CD4-positive, alpha-beta memory T cell (primary cell): Measurements from ENCODE around the gene CEBPB. TPM values are rescaled to one million over a fixed set of nuclear protein-coding genes. Genes with fewer than 3 reads are reported as not detected.

Experiments used
- CTCF ChIA-PET: fragments of 350-600 bp; sonication (Branson Sonifier 250); formaldehyde crosslinking; loops from one replicate; lab custom pipeline; 2021; ENCODE audit warnings: inconsistent platforms; ENCODE audit not compliant: partially characterized antibody; lab: Charles Lee
- POLR2A ChIA-PET: fragments of 350-600 bp; sonication (Branson Sonifier 250); formaldehyde crosslinking; loops from one replicate; lab custom pipeline; 2021; ENCODE audit not compliant: partially characterized antibody; lab: Charles Lee
- DNase-seq, 5 donors: peaks; one replicate each; pipeline versions ENCODE4 v3.0.0 to v3.0.0-alpha.2; 2020 to 2022; ENCODE audit warnings: mixed read lengths in 1 of 5
- H3K27ac ChIP-seq: one replicate; pipeline ENCODE4 v1.7.0; 2013; ENCODE audit warnings: low read depth, low read length
- H3K27me3 ChIP-seq: 2 replicates; pipeline ENCODE4 v1.7.0; 2013; ENCODE audit warnings: mild to moderate bottlenecking, low read length, moderate library complexity; ENCODE audit not compliant: insufficient read depth
- H3K36me3 ChIP-seq: 2 replicates; pipeline ENCODE4 v1.7.0; 2013; ENCODE audit warnings: mild to moderate bottlenecking, low read length, moderate library complexity; ENCODE audit not compliant: insufficient read depth
- H3K4me1 ChIP-seq: 2 replicates; pipeline ENCODE4 v1.7.0; 2013; ENCODE audit warnings: mild to moderate bottlenecking, low read length, moderate library complexity; ENCODE audit not compliant: insufficient read depth
- H3K4me3 ChIP-seq, 2 donors: one replicate each; pipeline ENCODE4 v1.7.0; 2013; ENCODE audit warnings: low read length in 2 of 2, mild to moderate bottlenecking in 1 of 2
- H3K9me3 ChIP-seq, 2 donors: one replicate each; pipeline ENCODE4 v1.7.0; 2013; ENCODE audit warnings: low read length in 2 of 2, control low read depth in 1 of 2; ENCODE audit not compliant: control insufficient read depth in 1 of 2
- H3K27ac Mint-ChIP-seq, 7 donors: one replicate each; pipeline ENCODE4 v1.8.0; 2020 to 2021; ENCODE audit warnings: mixed read lengths in 7 of 7, mild to moderate bottlenecking in 6 of 7, inconsistent platforms in 3 of 7, moderate library complexity in 3 of 7
- H3K27me3 Mint-ChIP-seq, 2 donors: one replicate each; pipeline ENCODE4 v1.8.0; 2020 to 2021; ENCODE audit warnings: mixed read lengths in 2 of 2
- H3K36me3 Mint-ChIP-seq, 2 donors: one replicate each; pipeline ENCODE4 v1.8.0; 2020 to 2021; ENCODE audit warnings: mixed read lengths in 2 of 2, inconsistent platforms in 1 of 2, mild to moderate bottlenecking in 1 of 2
- H3K4me1 Mint-ChIP-seq, 4 donors: one replicate each; pipeline ENCODE4 v1.8.0; 2020 to 2021; ENCODE audit warnings: mixed read lengths in 4 of 4, mild to moderate bottlenecking in 1 of 4
- H3K4me3 Mint-ChIP-seq, 8 donors: one replicate each; pipeline ENCODE4 v1.8.0; 2020 to 2021; ENCODE audit warnings: mixed read lengths in 8 of 8, mild to moderate bottlenecking in 7 of 8, moderate library complexity in 6 of 8, inconsistent platforms in 3 of 8
- H3K9me3 Mint-ChIP-seq, 8 donors: one replicate each; pipeline ENCODE4 v1.8.0; 2020 to 2021; ENCODE audit warnings: mixed read lengths in 8 of 8, mild to moderate bottlenecking in 5 of 8, inconsistent platforms in 3 of 8, moderate library complexity in 1 of 8
- intact Hi-C: fragments of 100-400 bp; cut with micrococcal nuclease; formaldehyde crosslinking; loops from one replicate; pipeline ENCODE4 v1.15.1; 2023
- polyA plus RNA-seq, 2 donors: library from polyadenylated mRNA; unstranded; fragments of 300-500 nt; fragmentation: Illumina TruSeq; gene quantifications; one replicate each; pipeline ENCODE4 v1.2.3, GENCODE V29; 2021
- total RNA-seq, 2 experiments: library from RNA; stranded (reverse); gene quantifications; one replicate each; pipeline ENCODE4 v1.2.3, GENCODE V29; 2021

The CEBPB gene
- total and polyA plus RNA-seq, 4 experiments from 2014 or later, result 12.8 to 34.3 (median 28.1) TPM

DNA sequence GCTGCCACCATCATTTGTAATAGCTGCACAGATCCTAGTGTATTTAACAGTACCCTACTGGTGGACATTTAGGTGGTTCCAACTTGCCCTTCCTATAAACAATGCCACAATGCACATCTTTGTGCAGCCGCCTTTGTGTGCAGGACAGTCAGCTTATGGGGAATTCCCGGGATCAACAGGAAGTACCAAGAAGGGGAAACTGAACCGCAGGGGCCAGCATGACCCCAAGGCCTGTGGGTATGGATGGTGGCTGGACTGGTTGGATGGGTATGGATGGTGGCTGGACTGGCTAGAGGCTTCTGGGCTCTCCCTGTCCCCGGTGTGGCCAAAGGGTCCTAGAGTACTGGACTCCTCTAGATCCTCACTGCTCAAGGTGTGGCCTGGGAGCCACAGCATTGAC is 46.7 kb downstream of the CEBPB start:
- Histone ChIP-seq H3K27ac (no peak overlapping the region), H3K4me3 (no peak overlapping the region), H3K4me1 (no peaks in the 10 kb centered on the region), H3K36me3 (no peaks in the 10 kb centered on the region), H3K27me3 (no peaks in the 10 kb centered on the region), H3K9me3 (no peaks in the 10 kb centered on the region)
- intact Hi-C loops, result no loop called here
- Mint-ChIP-seq H3K4me1 (peaks cover 0 to 3% (median 0%) of the 10 kb centered on the region in 4 donors), H3K4me3 (no peak overlapping the region), H3K27ac (no peak overlapping the region), H3K9me3 (no peaks in the 10 kb centered on the region), H3K27me3 (peaks cover 3 to 4% of the 10 kb centered on the region in 2 donors), H3K36me3 (no peaks in the 10 kb centered on the region)
- ChIA-PET POLR2A (no interaction called here), CTCF (no interaction called here)
- no peak for DNase-seq

- intact Hi-C loops, result no loop called here
- Histone ChIP-seq H3K4me1 (no peaks in the 10 kb centered on the region), H3K27me3 (no peaks in the 10 kb centered on the region), H3K9me3 (no peaks in the 10 kb centered on the region), H3K27ac (no peak overlapping the region), H3K4me3 (no peak overlapping the region), H3K36me3 (no peaks in the 10 kb centered on the region)
- no peak for DNase-seq
- no peak overlapping the region for H3K27ac Mint-ChIP-seq
- no peaks in the 10 kb centered on the region for H3K36me3 Mint-ChIP-seq
- peaks cover 0 to 3% (median 0%) of the 10 kb centered on the region in 4 donors for H3K4me1 Mint-ChIP-seq
- H3K4me3 Mint-ChIP-seq, result no peak overlapping the region
- H3K9me3 Mint-ChIP-seq, result no peaks in the 10 kb centered on the region
- peaks cover 3 to 4% of the 10 kb centered on the region in 2 donors for H3K27me3 Mint-ChIP-seq
- ChIA-PET CTCF (no interaction called here), POLR2A (no interaction called here)
These were observed 47.6 kb downstream of the CEBPB start for GRCh38 chr20:50238081-50238800.

DNA sequence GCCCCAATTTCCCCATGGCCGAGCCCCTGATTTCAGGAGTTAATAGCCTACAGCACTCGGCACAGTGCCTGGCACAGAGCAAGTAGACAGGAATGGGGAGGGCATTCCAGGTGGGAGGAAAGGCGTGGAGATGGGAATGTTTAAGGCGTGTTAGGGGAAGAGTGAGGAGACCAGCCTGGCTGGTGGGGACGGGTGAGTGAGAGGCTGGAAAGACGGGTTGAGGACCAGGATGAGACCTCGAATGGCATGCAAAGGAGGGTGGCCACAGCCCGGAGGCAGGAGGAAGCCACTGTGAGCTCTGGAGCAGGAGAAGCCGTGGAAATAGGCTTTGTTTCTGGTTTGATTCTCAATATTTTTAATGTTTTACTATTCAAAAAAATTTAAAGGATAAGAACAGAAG is 49.5 kb downstream of the CEBPB start:
- H3K4me1 ChIP-seq, result no peaks in the 10 kb centered on the region
- Mint-ChIP-seq H3K9me3 (no peaks in the 10 kb centered on the region), H3K36me3 (no peaks in the 10 kb centered on the region), H3K27me3 (peaks cover 3 to 4% of the 10 kb centered on the region in 2 donors), H3K4me3 (no peak overlapping the region), H3K4me1 (peaks cover 0 to 3% (median 0%) of the 10 kb centered on the region in 4 donors), H3K27ac (no peak overlapping the region)
- no peak for DNase-seq
- no peaks in the 10 kb centered on the region for H3K36me3 ChIP-seq
- no peaks in the 10 kb centered on the region for H3K27me3 ChIP-seq
- no peaks in the 10 kb centered on the region for H3K9me3 ChIP-seq
- intact Hi-C loops, result no loop called here
- H3K27ac ChIP-seq, result no peak overlapping the region
- CTCF ChIA-PET, result no interaction called here
- no peak overlapping the region for H3K4me3 ChIP-seq
- POLR2A ChIA-PET, result no interaction called here

DNA sequence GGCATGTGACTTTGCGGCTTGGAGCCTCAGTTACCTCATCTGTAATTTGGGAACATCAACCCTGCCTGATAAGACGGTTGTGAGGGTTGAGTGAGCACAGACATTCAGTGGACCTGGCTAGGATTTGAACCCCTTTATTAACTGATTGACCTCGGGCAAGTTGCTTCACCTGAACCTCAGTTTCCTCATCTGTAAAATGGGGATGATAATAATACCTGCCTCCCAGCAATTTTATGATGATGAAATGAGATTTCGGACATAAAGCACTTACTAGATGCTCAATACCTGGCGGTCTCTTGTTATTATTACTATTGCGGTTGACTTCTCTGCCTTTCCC is 51.5 kb downstream of the CEBPB start:
- no peak overlapping the region for H3K4me3 Mint-ChIP-seq
- DNase-seq, result no peak
- Histone ChIP-seq H3K9me3 (no peaks in the 10 kb centered on the region), H3K27me3 (no peaks in the 10 kb centered on the region), H3K4me1 (no peaks in the 10 kb centered on the region), H3K36me3 (no peaks in the 10 kb centered on the region), H3K4me3 (no peak overlapping the region), H3K27ac (no peak overlapping the region)
- no peaks in the 10 kb centered on the region for H3K9me3 Mint-ChIP-seq
- intact Hi-C loops, result no loop called here
- H3K36me3 Mint-ChIP-seq, result no peaks in the 10 kb centered on the region
- POLR2A ChIA-PET, result no interaction called here
- no peak overlapping the region for H3K27ac Mint-ChIP-seq
- H3K4me1 Mint-ChIP-seq, result peaks cover 0 to 3% (median 0%) of the 10 kb centered on the region in 4 donors
- CTCF ChIA-PET, result no interaction called here
- peaks cover 3 to 4% of the 10 kb centered on the region in 2 donors for H3K27me3 Mint-ChIP-seq

Other genes starting within 250 kb of the CEBPB start
- gene SNAI1, start 207.8 kb upstream of the CEBPB start, total RNA-seq, result under 1 TPM; 0.19 to 0.44 TPM
- gene SNAI1, start 207.8 kb upstream of the CEBPB start, polyA plus RNA-seq, result under 1 TPM; 0.17 to 0.60 TPM
- 100 to 1,000 TPM; 131 to 133 TPM for gene UBE2V1, start 77.7 kb upstream of the CEBPB start, total RNA-seq
- 100 to 1,000 TPM; 151 to 176 TPM for gene UBE2V1, start 77.7 kb upstream of the CEBPB start, polyA plus RNA-seq
- 10 to 100 TPM; 16.8 TPM for gene PEDS1, start 37.1 kb upstream of the CEBPB start, total RNA-seq
- gene PEDS1, start 37.1 kb upstream of the CEBPB start, polyA plus RNA-seq, result 10 to 100 TPM; 14.7 to 25.1 TPM